HG02610 (cell line): ENCODE data around the gene ZNF785.
A peak's percentile ranks its signal among the peaks of the same experiment; 100 is the strongest.

Experiments used
- ATAC-seq: cut with Tn5 transposase; IDR thresholded peaks from one replicate; pipeline ENCODE4 v1.9.1; 2021; ENCODE audit warnings: mild to moderate bottlenecking, moderate library complexity; ENCODE audit not compliant: unreplicated experiment

ZNF785 gene

GRCh38 chr16:30567160-30567990, 18.1 kb downstream of the ZNF785 start:
- peak; percentile 25 for ATAC-seq

GRCh38 chr16:30566531-30566930, 19.0 kb downstream of the ZNF785 start:
- no peak for ATAC-seq

GRCh38 chr16:30565984-30566383, 19.5 kb downstream of the ZNF785 start:
- ATAC-seq, result no peak

GRCh38 chr16:30565526-30565925, 20.0 kb downstream of the ZNF785 start:
- no peak for ATAC-seq

GRCh38 chr16:30562021-30562420, 23.5 kb downstream of the ZNF785 start:
- ATAC-seq, result no peak

GRCh38 chr16:30561089-30561816, 24.2 kb downstream of the ZNF785 start:
- no peak for ATAC-seq

- no peak for ATAC-seq
These were observed 25.8 kb downstream of the ZNF785 start for GRCh38 chr16:30559690-30560089.

GRCh38 chr16:30558789-30559377, 26.6 kb downstream of the ZNF785 start:
- no peak for ATAC-seq

GRCh38 chr16:30557957-30558788, 27.3 kb downstream of the ZNF785 start, which contains the start of gene ZNF764:
Gene ZNF764, minus strand, starts transcription at chr16:30558374. Its CDS starts 192 bp downstream, at chr16:30558182.
- ATAC-seq, result peak; percentile 87

- ATAC-seq, result no peak
These were observed 27.9 kb downstream of the ZNF785 start for GRCh38 chr16:30557707-30557956.

GRCh38 chr16:30556125-30556473, 29.4 kb downstream of the ZNF785 start:
- ATAC-seq, result no peak

- ATAC-seq, result no peak
These were observed 30.0 kb downstream of the ZNF785 start for GRCh38 chr16:30555315-30556124.

- no peak for ATAC-seq
These were observed 30.8 kb downstream of the ZNF785 start for GRCh38 chr16:30554557-30555314.

GRCh38 chr16:30553393-30553899, 32.1 kb downstream of the ZNF785 start:
- no peak for ATAC-seq

GRCh38 chr16:30552956-30553355, 32.5 kb downstream of the ZNF785 start:
- no peak for ATAC-seq

- ATAC-seq, result no peak
These were observed 33.7 kb downstream of the ZNF785 start for GRCh38 chr16:30551781-30552180.

GRCh38 chr16:30548416-30549253, 36.9 kb downstream of the ZNF785 start:
- no peak for ATAC-seq

GRCh38 chr16:30546115-30546514, 39.4 kb downstream of the ZNF785 start:
- no peak for ATAC-seq

- ATAC-seq, result no peak
These were observed 42.4 kb downstream of the ZNF785 start for GRCh38 chr16:30543067-30543466.
